CD8-positive, alpha-beta memory T cell (primary cell): ENCODE results near the gene ATRN. TPM values are rescaled to one million over a fixed set of nuclear protein-coding genes. Genes with fewer than 3 reads are reported as not detected.
A peak's percentile ranks its signal among the peaks of the same experiment; 100 is the strongest.

Source experiments
- CTCF ChIA-PET: fragments of 350-600 bp; sonication (Branson Sonifier 250); formaldehyde crosslinking; loops from one replicate; lab custom pipeline; 2021; ENCODE audit warnings: antibody characterized with exemption; lab: Charles Lee
- POLR2A ChIA-PET: fragments of 350-600 bp; sonication (Branson Sonifier 250); formaldehyde crosslinking; loops from one replicate; lab custom pipeline; 2021; ENCODE audit warnings: antibody characterized with exemption; lab: Charles Lee
- DNase-seq, 5 donors: peaks; one replicate each; pipeline versions ENCODE4 v3.0.0 to v3.0.0-alpha.2; 2020 to 2022; ENCODE audit warnings: mixed read lengths in 1 of 5
- H3K27ac ChIP-seq: one replicate; pipeline ENCODE4 v1.7.0; 2013; ENCODE audit warnings: low read depth, mild to moderate bottlenecking, low read length, moderate library complexity
- H3K27me3 ChIP-seq: 2 replicates; pipeline ENCODE4 v1.7.0; 2013; ENCODE audit warnings: low read length, mild to moderate bottlenecking; ENCODE audit not compliant: insufficient read depth, poor library complexity, severe bottlenecking
- H3K36me3 ChIP-seq: 2 replicates; pipeline ENCODE4 v1.7.0; 2013; ENCODE audit warnings: mild to moderate bottlenecking, low read length, moderate library complexity; ENCODE audit not compliant: insufficient read depth
- H3K4me1 ChIP-seq: 2 replicates; pipeline ENCODE4 v1.7.0; 2013; ENCODE audit warnings: mild to moderate bottlenecking, low read length, moderate library complexity; ENCODE audit not compliant: insufficient read depth
- H3K4me3 ChIP-seq: 2 replicates; pipeline ENCODE4 v1.7.0; 2013; ENCODE audit warnings: mild to moderate bottlenecking, low read length
- H3K9me3 ChIP-seq: 2 replicates; pipeline ENCODE4 v1.7.0; 2013; ENCODE audit warnings: mild to moderate bottlenecking, low read length
- H3K27ac Mint-ChIP-seq, 8 donors: one replicate each; pipeline ENCODE4 v1.8.0; 2020 to 2021; ENCODE audit warnings: mixed read lengths in 8 of 8, mild to moderate bottlenecking in 6 of 8, inconsistent platforms in 3 of 8, moderate library complexity in 3 of 8
- H3K27me3 Mint-ChIP-seq, 2 donors: one replicate each; pipeline ENCODE4 v1.8.0; 2020 to 2021; ENCODE audit warnings: mixed read lengths in 2 of 2, mild to moderate bottlenecking in 1 of 2, moderate library complexity in 1 of 2
- H3K36me3 Mint-ChIP-seq, 3 donors: one replicate each; pipeline ENCODE4 v1.8.0; 2020 to 2021; ENCODE audit warnings: mixed read lengths in 3 of 3, inconsistent platforms in 1 of 3, mild to moderate bottlenecking in 1 of 3
- H3K4me1 Mint-ChIP-seq, 3 donors: one replicate each; pipeline ENCODE4 v1.8.0; 2020 to 2021; ENCODE audit warnings: mixed read lengths in 3 of 3, inconsistent platforms in 1 of 3, mild to moderate bottlenecking in 1 of 3
- H3K4me3 Mint-ChIP-seq, 7 donors: one replicate each; pipeline ENCODE4 v1.8.0; 2020 to 2021; ENCODE audit warnings: mixed read lengths in 7 of 7, mild to moderate bottlenecking in 6 of 7, moderate library complexity in 4 of 7, inconsistent platforms in 2 of 7
- H3K9me3 Mint-ChIP-seq, 5 donors: one replicate each; pipeline ENCODE4 v1.8.0; 2020 to 2022; ENCODE audit warnings: mixed read lengths in 5 of 5, mild to moderate bottlenecking in 3 of 5, moderate library complexity in 2 of 5, inconsistent platforms in 1 of 5
- polyA plus RNA-seq: library from polyadenylated mRNA; unstranded; fragments of 300-500 nt; fragmentation: Illumina TruSeq; gene quantifications from one replicate; pipeline ENCODE4 v1.2.3, GENCODE V29; 2021
- total RNA-seq, 2 experiments: library from RNA; stranded (reverse); gene quantifications; one replicate each; pipeline ENCODE4 v1.2.3, GENCODE V29; 2021

The ATRN gene
- total and polyA plus RNA-seq, 3 experiments from 2014 or later: 9.4 to 11.2 (median 10.8) TPM

GRCh38 chr20:3680701-3681351, 210.0 kb downstream of the ATRN start:
- H3K36me3 ChIP-seq: no peaks in the 10 kb centered on the region
- CTCF ChIA-PET: no interaction called here
- Mint-ChIP-seq H3K9me3 (no peaks in the 10 kb centered on the region), H3K36me3 (no peaks in the 10 kb centered on the region), H3K27me3 (peaks cover 41 to 57% of the 10 kb centered on the region in 2 donors), H3K4me3 (no peak overlapping the region), H3K27ac (peak overlapping the region in 3 of 8 donors; percentile 3 to 94 (median 69)), H3K4me1 (peaks cover 0 to 12% (median 4%) of the 10 kb centered on the region in 3 donors)
- DNase-seq: no peak
- POLR2A ChIA-PET: no interaction called here
- no peak overlapping the region for H3K27ac ChIP-seq
- no peaks in the 10 kb centered on the region for H3K4me1 ChIP-seq
- no peak overlapping the region for H3K4me3 ChIP-seq
- H3K27me3 ChIP-seq: peaks cover 11% of the 10 kb centered on the region
- H3K9me3 ChIP-seq: no peaks in the 10 kb centered on the region

GRCh38 chr20:3681352-3681930, 210.6 kb downstream of the ATRN start:
- H3K27ac ChIP-seq: no peak overlapping the region
- H3K9me3 ChIP-seq: no peaks in the 10 kb centered on the region
- POLR2A ChIA-PET: no interaction called here
- Mint-ChIP-seq H3K27me3 (peaks cover 40 to 62% of the 10 kb centered on the region in 2 donors), H3K27ac (peak overlapping the region in 2 of 8 donors; percentile 3 to 94), H3K36me3 (no peaks in the 10 kb centered on the region), H3K9me3 (no peaks in the 10 kb centered on the region), H3K4me3 (no peak overlapping the region), H3K4me1 (peaks cover 0 to 11% (median 4%) of the 10 kb centered on the region in 3 donors)
- no peaks in the 10 kb centered on the region for H3K4me1 ChIP-seq
- DNase-seq: no peak
- H3K36me3 ChIP-seq: no peaks in the 10 kb centered on the region
- H3K4me3 ChIP-seq: no peak overlapping the region
- peaks cover 11% of the 10 kb centered on the region for H3K27me3 ChIP-seq
- CTCF ChIA-PET: no interaction called here

- CTCF ChIA-PET: no interaction called here
- Mint-ChIP-seq H3K4me1 (peaks cover 0 to 7% (median 0%) of the 10 kb centered on the region in 3 donors), H3K27ac (peak within 1 kb of the TSS in 3 of 8 donors; percentile 3 to 94 (median 69))
Observed at GRCh38 chr20:3681931-3682781, 211.3 kb downstream of the ATRN start, which contains the start of gene ADAM33. Gene ADAM33 (minus strand): TSS chr20:3682010. CDS start chr20:3682004, 6 bp downstream.

GRCh38 chr20:3685341-3685740, 214.5 kb downstream of the ATRN start:
- peaks cover 22 to 46% of the 10 kb centered on the region in 2 donors for H3K27me3 Mint-ChIP-seq
- CTCF ChIA-PET: interaction anchor here (1.5 kb wide), 1 partner anchor 8 kb away, joined by 4 read pairs; no protein-coding TSS in a partner anchor

More at GRCh38 chr20:3681931-3682781, 211.3 kb downstream of the ATRN start, which contains the start of gene ADAM33:
- H3K36me3 ChIP-seq: no peaks in the 10 kb centered on the region
- Mint-ChIP-seq H3K36me3 (no peaks in the 10 kb centered on the region), H3K9me3 (no peaks in the 10 kb centered on the region), H3K4me3 (no peak within 1 kb of the TSS), H3K27me3 (peaks cover 35 to 60% of the 10 kb centered on the region in 2 donors)
- H3K27me3 ChIP-seq: peaks cover 11% of the 10 kb centered on the region
- no peak within 1 kb of the TSS for H3K27ac ChIP-seq
- no peaks in the 10 kb centered on the region for H3K4me1 ChIP-seq
- no peak for DNase-seq
- no peak within 1 kb of the TSS for H3K4me3 ChIP-seq
- no peaks in the 10 kb centered on the region for H3K9me3 ChIP-seq
- POLR2A ChIA-PET: no interaction called here

GRCh38 chr20:3686421-3686820, 215.6 kb downstream of the ATRN start:
- H3K27me3 ChIP-seq: no peaks in the 10 kb centered on the region
- ChIA-PET CTCF (interaction anchor here (1.0 to 1.6 kb wide), 2 partner anchors 8 to 10 kb away, joined by 3 read pairs; no protein-coding TSS in a partner anchor), POLR2A (no interaction called here)
- no peaks in the 10 kb centered on the region for H3K9me3 Mint-ChIP-seq
- no peaks in the 10 kb centered on the region for H3K4me1 ChIP-seq
- peaks cover 14 to 36% of the 10 kb centered on the region in 2 donors for H3K27me3 Mint-ChIP-seq
- DNase-seq: no peak
- H3K9me3 ChIP-seq: no peaks in the 10 kb centered on the region
- no peak overlapping the region for H3K4me3 Mint-ChIP-seq
- H3K4me3 ChIP-seq: no peak overlapping the region
- H3K36me3 ChIP-seq: no peaks in the 10 kb centered on the region
- no peak overlapping the region for H3K27ac Mint-ChIP-seq
- H3K4me1 Mint-ChIP-seq: peaks cover 0 to 2% (median 0%) of the 10 kb centered on the region in 3 donors
- no peak overlapping the region for H3K27ac ChIP-seq
- no peaks in the 10 kb centered on the region for H3K36me3 Mint-ChIP-seq

More at GRCh38 chr20:3685341-3685740, 214.5 kb downstream of the ATRN start:
- Mint-ChIP-seq H3K4me3 (no peak overlapping the region), H3K4me1 (peaks cover 0 to 7% (median 0%) of the 10 kb centered on the region in 3 donors), H3K36me3 (no peaks in the 10 kb centered on the region), H3K9me3 (no peaks in the 10 kb centered on the region), H3K27ac (no peak overlapping the region)
- Histone ChIP-seq H3K36me3 (no peaks in the 10 kb centered on the region), H3K4me3 (no peak overlapping the region), H3K27me3 (no peaks in the 10 kb centered on the region), H3K9me3 (no peaks in the 10 kb centered on the region), H3K4me1 (no peaks in the 10 kb centered on the region), H3K27ac (no peak overlapping the region)
- no peak for DNase-seq
- POLR2A ChIA-PET: no interaction called here

GRCh38 chr20:3686867-3687321, 216.1 kb downstream of the ATRN start:
- no peaks in the 10 kb centered on the region for H3K36me3 ChIP-seq
- DNase-seq: no peak
- ChIA-PET CTCF (interaction anchor here (1.0 to 1.6 kb wide), 2 partner anchors 8 to 10 kb away, joined by 3 read pairs; no protein-coding TSS in a partner anchor), POLR2A (no interaction called here)
- peaks cover 0 to 2% (median 0%) of the 10 kb centered on the region in 3 donors for H3K4me1 Mint-ChIP-seq
- H3K27ac ChIP-seq: no peak overlapping the region
- H3K4me1 ChIP-seq: no peaks in the 10 kb centered on the region
- no peak overlapping the region for H3K4me3 Mint-ChIP-seq
- H3K9me3 Mint-ChIP-seq: no peaks in the 10 kb centered on the region
- no peaks in the 10 kb centered on the region for H3K9me3 ChIP-seq
- H3K27ac Mint-ChIP-seq: no peak overlapping the region
- H3K27me3 Mint-ChIP-seq: peaks cover 14 to 36% of the 10 kb centered on the region in 2 donors
- no peaks in the 10 kb centered on the region for H3K27me3 ChIP-seq
- no peaks in the 10 kb centered on the region for H3K36me3 Mint-ChIP-seq
- no peak overlapping the region for H3K4me3 ChIP-seq

- Histone ChIP-seq H3K36me3 (no peaks in the 10 kb centered on the region), H3K9me3 (no peaks in the 10 kb centered on the region), H3K27ac (no peak overlapping the region), H3K27me3 (no peaks in the 10 kb centered on the region), H3K4me3 (no peak overlapping the region), H3K4me1 (no peaks in the 10 kb centered on the region)
- Mint-ChIP-seq H3K4me1 (no peaks in the 10 kb centered on the region), H3K4me3 (no peak overlapping the region), H3K27me3 (peaks cover 12 to 32% of the 10 kb centered on the region in 2 donors), H3K36me3 (no peaks in the 10 kb centered on the region), H3K9me3 (no peaks in the 10 kb centered on the region), H3K27ac (no peak overlapping the region)
- DNase-seq: no peak
- CTCF ChIA-PET: interaction anchor here (1.0 to 1.6 kb wide), 2 partner anchors 9 kb away, joined by 3 read pairs; no protein-coding TSS in a partner anchor
- POLR2A ChIA-PET: no interaction called here
Observed at GRCh38 chr20:3687655-3688054, 216.8 kb downstream of the ATRN start.
